H1 (cell line): ENCODE data around the gene TAF10. TPM values are rescaled to one million over a fixed set of nuclear protein-coding genes. Genes with fewer than 3 reads are reported as not detected.

Experiments
- CTCF ChIA-PET: fragments of 300-600 bp; sonication (Branson Sonifier 250); formaldehyde crosslinking; loops from one replicate; lab custom pipeline; 2021; ENCODE audit not compliant: partially characterized antibody; lab: Charles Lee
- POLR2A ChIA-PET: fragments of 300-600 bp; sonication (Branson Sonifier 250); formaldehyde crosslinking; loops from one replicate; lab custom pipeline; 2021; ENCODE audit warnings: inconsistent platforms; ENCODE audit not compliant: partially characterized antibody; lab: Charles Lee
- DNase-seq, 2 experiments: peaks; one replicate each; pipeline versions ENCODE4 v3.0.0 to v3.0.0-alpha.2; 2010 to 2022; ENCODE audit warnings: low spot score in 2 of 2, low read depth in 1 of 2, mixed read lengths in 1 of 2
- FAIRE-seq: peaks from 2 replicates; lab custom pipeline; 2011; peaks lifted over from hg19 to GRCh38; lab: Jason Lieb, UNC
- H2AFZ ChIP-seq: 2 replicates; pipeline ENCODE4 v1.8.1; 2012; ENCODE audit warnings: low read length, inconsistent platforms
- H2AK5ac ChIP-seq: 2 replicates; pipeline ENCODE4 v1.6.1; 2013; ENCODE audit warnings: low read depth, low read length
- H2BK120ac ChIP-seq: replicated peaks from 2 replicates; pipeline ENCODE3; 2013; ENCODE audit warnings: low read depth, low read length, inconsistent platforms
- H2BK12ac ChIP-seq: 2 replicates; pipeline ENCODE4 v1.6.1; 2013; ENCODE audit warnings: low read depth, low read length
- H2BK15ac ChIP-seq: 2 replicates; pipeline ENCODE4 v1.6.1; 2013; ENCODE audit warnings: low read length
- H2BK20ac ChIP-seq: 2 replicates; pipeline ENCODE4 v1.6.1; 2013; ENCODE audit warnings: low read length
- H2BK5ac ChIP-seq: 2 replicates; pipeline ENCODE4 v1.6.1; 2013; ENCODE audit warnings: low read depth, low read length
- H3K14ac ChIP-seq: 2 replicates; pipeline ENCODE4 v1.6.1; 2013; ENCODE audit warnings: inconsistent platforms; ENCODE audit not compliant: insufficient read length
- H3K18ac ChIP-seq: 2 replicates; pipeline ENCODE4 v1.6.1; 2013; ENCODE audit warnings: low read length; ENCODE audit errors: extremely low read depth
- H3K23ac ChIP-seq: 2 replicates; pipeline ENCODE4 v1.6.1; 2013; ENCODE audit warnings: inconsistent platforms; ENCODE audit not compliant: insufficient read length
- H3K23me2 ChIP-seq: 2 replicates; pipeline ENCODE4 v1.6.1; 2013; ENCODE audit warnings: low read depth, low read length
- H3K27ac ChIP-seq: 2 replicates; pipeline ENCODE4 v1.6.1; 2011; ENCODE audit warnings: low read depth, low read length, inconsistent platforms
- H3K27me3 ChIP-seq, 4 experiments: replicated peaks in 1 of 4; 1 replicate in 1 of 4; 2 replicates in 3 of 4; pipeline versions ENCODE4 v1.6.1 to v1.8.1; 2011 to 2013; ENCODE audit warnings: low read length in 3 of 4, mild to moderate bottlenecking in 3 of 4, inconsistent platforms in 2 of 4, mixed read lengths in 2 of 4, moderate library complexity in 1 of 4; ENCODE audit not compliant: control insufficient read depth in 3 of 4, insufficient read depth in 3 of 4; ENCODE audit errors: extremely low read depth in 1 of 4
- H3K36me3 ChIP-seq, 4 experiments: 2 replicates each; pipeline versions ENCODE4 v1.6.1 to v1.8.1; 2011 to 2013; ENCODE audit warnings: mild to moderate bottlenecking in 4 of 4, low read length in 3 of 4, moderate library complexity in 2 of 4, control low read depth in 1 of 4, inconsistent platforms in 1 of 4; ENCODE audit not compliant: insufficient read depth in 4 of 4, control insufficient read depth in 2 of 4
- H3K4ac ChIP-seq: replicated peaks from 2 replicates; pipeline ENCODE3; 2013; ENCODE audit warnings: low read length, low read depth, mixed read lengths, inconsistent platforms; ENCODE audit not compliant: insufficient read length
- H3K4me1 ChIP-seq, 4 experiments: replicated peaks in 1 of 4; 1 replicate in 1 of 4; 2 replicates in 3 of 4; pipeline versions ENCODE4 v1.6.1 to v1.8.1; 2011 to 2013; ENCODE audit warnings: low read length in 3 of 4, inconsistent platforms in 2 of 4, mixed read lengths in 1 of 4; ENCODE audit not compliant: insufficient read depth in 4 of 4, control insufficient read depth in 3 of 4
- H3K4me2 ChIP-seq, 2 experiments: 2 replicates each; pipeline versions ENCODE4 v1.6.1 to v1.8.1; 2011 to 2013; ENCODE audit warnings: low read depth in 2 of 2, low read length in 2 of 2, control low read depth in 1 of 2, inconsistent platforms in 1 of 2, mild to moderate bottlenecking in 1 of 2; ENCODE audit not compliant: insufficient read depth in 1 of 2
- H3K4me3 ChIP-seq, 4 experiments: fragments of 200-600, 300-600 bp in 1 of 4; sonication (generic), shearing (Covaris generic), sonication (Bioruptor Twin) in 1 of 4; 2 replicates each; pipeline versions ENCODE4 v1.5.1 to v1.8.1; 2011 to 2016; ENCODE audit warnings: low read length in 4 of 4, low read depth in 3 of 4, control low read depth in 2 of 4, inconsistent platforms in 2 of 4, mild to moderate bottlenecking in 2 of 4, mixed read lengths in 1 of 4, moderate library complexity in 1 of 4; ENCODE audit not compliant: insufficient read depth in 2 of 4; ENCODE audit errors: extremely low read depth in 1 of 4
- H3K56ac ChIP-seq: replicated peaks from 2 replicates; pipeline ENCODE3; 2013; ENCODE audit warnings: low read depth, mild to moderate bottlenecking, mixed read lengths, low read length, inconsistent platforms; ENCODE audit not compliant: insufficient read length
- H3K79me1 ChIP-seq: 2 replicates; pipeline ENCODE4 v1.6.1; 2013; ENCODE audit warnings: low read depth, low read length, control low read depth
- H3K79me2 ChIP-seq, 2 experiments: 2 replicates each; pipeline versions ENCODE4 v1.6.1 to v1.8.1; 2012 to 2013; ENCODE audit warnings: low read length in 2 of 2, mild to moderate bottlenecking in 2 of 2, inconsistent platforms in 1 of 2; ENCODE audit not compliant: insufficient read depth in 2 of 2, control insufficient read depth in 1 of 2
- H3K9ac ChIP-seq, 4 experiments: replicated peaks in 1 of 4; 1 replicate in 1 of 4; 2 replicates in 3 of 4; pipeline versions ENCODE4 v1.6.1 to v1.8.1; 2011 to 2013; ENCODE audit warnings: low read depth in 3 of 4, low read length in 3 of 4, control low read depth in 2 of 4, mild to moderate bottlenecking in 2 of 4, moderate library complexity in 2 of 4, inconsistent platforms in 1 of 4; ENCODE audit errors: extremely low read depth in 1 of 4
- H3K9me3 ChIP-seq, 2 experiments: 2 replicates each; pipeline versions ENCODE4 v1.6.1 to v1.8.1; 2012 to 2013; ENCODE audit warnings: mild to moderate bottlenecking in 2 of 2, moderate library complexity in 2 of 2, control low read depth in 1 of 2, inconsistent platforms in 1 of 2, low read depth in 1 of 2, low read length in 1 of 2, mixed read lengths in 1 of 2; ENCODE audit not compliant: insufficient read depth in 2 of 2
- H4K20me1 ChIP-seq, 2 experiments: replicated peaks in 1 of 2; 2 replicates each; pipeline versions ENCODE3 to v1.8.1; 2011 to 2013; ENCODE audit warnings: inconsistent platforms in 2 of 2, low read length in 2 of 2, mild to moderate bottlenecking in 1 of 2; ENCODE audit not compliant: insufficient read depth in 2 of 2, control insufficient read depth in 1 of 2
- H4K5ac ChIP-seq: 2 replicates; pipeline ENCODE4 v1.6.1; 2013; ENCODE audit warnings: low read length, low read depth, mixed read lengths, inconsistent platforms; ENCODE audit not compliant: insufficient read length
- H4K8ac ChIP-seq: 2 replicates; pipeline ENCODE4 v1.8.0; 2013; ENCODE audit warnings: mild to moderate bottlenecking, moderate library complexity, low read length, inconsistent platforms; ENCODE audit not compliant: insufficient read depth; ENCODE audit errors: extremely low read depth
- H4K91ac ChIP-seq: replicated peaks from 2 replicates; pipeline ENCODE3; 2013; ENCODE audit warnings: low read length, mixed read lengths, inconsistent platforms; ENCODE audit not compliant: insufficient read length
- CREB1 ChIP-seq: IDR thresholded peaks from 2 replicates; pipeline ENCODE4 v1.6.1; 2012; ENCODE audit warnings: inconsistent platforms
- CTBP2 ChIP-seq: IDR thresholded peaks from 2 replicates; pipeline ENCODE4 v1.7.0; 2011; ENCODE audit warnings: borderline replicate concordance, mild to moderate bottlenecking, moderate library complexity, mixed read lengths, low read length; ENCODE audit not compliant: insufficient read depth, insufficient read length
- CTCF ChIP-seq, 3 experiments: IDR thresholded peaks; 1 replicate in 2 of 3; 2 replicates in 1 of 3; pipeline versions ENCODE4 v1.5.1 to v1.6.1; 2011; ENCODE audit warnings: low read length in 3 of 3, mild to moderate bottlenecking in 3 of 3, inconsistent platforms in 2 of 3, low read depth in 1 of 3, moderate library complexity in 1 of 3; ENCODE audit not compliant: insufficient read depth in 1 of 3; ENCODE audit errors: control extremely low read depth in 1 of 3
- RAD21 ChIP-seq, 2 experiments: IDR thresholded peaks in 1 of 2; conservative IDR thresholded peaks in 1 of 2; 2 replicates each; pipeline ENCODE4 v1.6.1; 2011; ENCODE audit warnings: low read depth in 2 of 2, low read length in 2 of 2, improper control_type of control experiment in 1 of 2, inconsistent platforms in 1 of 2, mild to moderate bottlenecking in 1 of 2, moderate library complexity in 1 of 2
- WGBS, 2 experiments: shearing (Covaris generic) in 1 of 2; methylation state at CpG; one replicate each; pipeline versions ENCODE4 v1.1.6 to v1.1.7; 2013 to 2015; ENCODE audit warnings: low lambda C conversion rate in 2 of 2, mixed read lengths in 2 of 2, inconsistent platforms in 1 of 2, low coverage in 1 of 2, missing lambda C conversion rate in 1 of 2; ENCODE audit not compliant: insufficient replicate concordance in 2 of 2, insufficient coverage in 1 of 2, insufficient read length in 1 of 2; ENCODE audit errors: extremely low coverage in 1 of 2, missing lambda C conversion rate in 1 of 2; 5-methylcytosine and 5-hydroxymethylcytosine counted together
- polyA plus RNA-seq, 7 experiments: library from polyadenylated mRNA; depleted of rRNA in 3 of 7; stranded (reverse) in 5 of 7; unstranded in 2 of 7; fragments of >200 nt in 5 of 7; fragments of 200-250 nt in 2 of 7; gene quantifications; 1 replicate in 5 of 7; 2 replicates in 1 of 7; 4 replicates in 1 of 7; pipeline versions ENCODE4 v1.2.1 to v1.2.3, GENCODE V29; 2011 to 2013; ENCODE audit warnings: missing spikeins in 2 of 7, mixed read lengths in 2 of 7
- total RNA-seq: library from RNA; stranded (reverse); fragmentation: NEBNext Ultra II Directional; extraction: Animal tissue kit (Norgen Biotek cat#: 25700); gene quantifications from 2 replicates; pipeline ENCODE4 v1.2.1, GENCODE V29; 2021

The TAF10 gene
- total and polyA plus RNA-seq, 2 of the 8 experiments (the other 6 are each of a cell fraction or from before 2014, with no cell fraction given) = 128 to 213 TPM

GRCh38 chr11:6629573-6629891, 17.5 kb upstream of the TAF10 start:
- H3K56ac ChIP-seq = no peak overlapping the region
- no peak overlapping the region for H3K18ac ChIP-seq
- no peaks in the 10 kb centered on the region for H3K9me3 ChIP-seq
- H3K4me2 ChIP-seq = peak overlapping the region; percentile 57 to 82
- H2BK12ac ChIP-seq = no peak overlapping the region
- no peak overlapping the region for H2AK5ac ChIP-seq
- no peak overlapping the region for H2BK20ac ChIP-seq
- H4K20me1 ChIP-seq = peaks cover 5 to 10% of the 10 kb centered on the region in 2 experiments
- H3K23me2 ChIP-seq = peaks cover 12% of the 10 kb centered on the region
- no peak overlapping the region for H3K14ac ChIP-seq
- no peak overlapping the region for H3K27ac ChIP-seq
- 71% methylated on average over 24 of the region's 24 CpGs; no CpG with 5 or more reads in 1 of the 2 experiments for WGBS, 2 experiments
- no peak for DNase-seq
- H3K4me3 ChIP-seq = peak overlapping the region in 3 of 4 experiments; percentile 31 to 60 (median 48); a peak in 3 of 8 replicates
- TF ChIP-seq CTBP2 (no peak), CREB1 (peak; percentile 52; the same call in 1 of the 2 replicates), CTCF (IDR thresholded peaks at IDR 0.05; ENCODE audit: control extremely low read depth in 1 of 3, insufficient read depth in 1 of 3, low read depth in 1 of 3, low read length in 3 of 3) (peak in 2 of 3 experiments; percentile 2 to 14; a peak in 1 of 4 replicates), RAD21 (IDR thresholded peaks at IDR 0.05 in 1 of 2, conservative IDR thresholded peaks at IDR 0.05 in 1 of 2; ENCODE audit: low read depth in 2 of 2, low read length in 2 of 2) (peak; percentile 30 to 36; a peak in 3 of 4 replicates)
- H4K8ac ChIP-seq = peak overlapping the region; percentile 83; the same call in 1 of the 2 replicates
- H3K27me3 ChIP-seq = peaks cover 13 to 43% (median 34%) of the 10 kb centered on the region in 4 experiments
- H3K4me1 ChIP-seq = peaks cover 0 to 6% (median 2%) of the 10 kb centered on the region in 4 experiments; a peak in 3 of 7 replicates
- H4K5ac ChIP-seq = no peak overlapping the region
- H3K36me3 ChIP-seq = peaks cover 0 to 3% (median 1%) of the 10 kb centered on the region in 4 experiments; a peak in 3 of 8 replicates
- H2BK120ac ChIP-seq = no peak overlapping the region
- CTCF ChIA-PET = interaction anchor here (0.6 to 1.9 kb wide), 5 partner anchors 10 to 130 kb away, joined by 3 to 8 read pairs (median 4); partner anchors contain the start of gene TPP1
- H2BK15ac ChIP-seq = no peak overlapping the region
- no peaks in the 10 kb centered on the region for H3K79me2 ChIP-seq
- no peak overlapping the region for H3K4ac ChIP-seq
- H3K23ac ChIP-seq = no peak overlapping the region
- FAIRE-seq = no peak
- H3K9ac ChIP-seq = peak overlapping the region in 2 of 4 experiments; percentile 28 to 34; a peak in 2 of 7 replicates
- no peak overlapping the region for H2AFZ ChIP-seq
- no peak overlapping the region for H2BK5ac ChIP-seq
- no peaks in the 10 kb centered on the region; the same call in 1 of the 2 replicates for H3K79me1 ChIP-seq
- POLR2A ChIA-PET = interaction anchor here (1.0 to 2.0 kb wide), 5 partner anchors 8 to 54 kb away, joined by 3 to 9 read pairs (median 6); partner anchors contain the start of genes MRPL17, TAF10 and TPP1
- H4K91ac ChIP-seq = no peak overlapping the region
